ENCODE data around the gene ITGB1. TPM values are rescaled to one million over a fixed set of nuclear protein-coding genes. Genes with fewer than 3 reads are reported as not detected.

Gene ITGB1
- total RNA-seq, 1 experiment from 2014 or later: 282 TPM

- peaks cover 6% of the 10 kb centered on the region for H3K4me1 ChIP-seq (ENCODE audit: insufficient read depth, low read length, poor library complexity, severe bottlenecking)
- intact Hi-C loops (cut with micrococcal nuclease; ENCODE audit: unreplicated experiment): no loop called here
- POLR2A ChIA-PET (ENCODE audit: low non-redundant PET): no interaction called here
- H3K36me3 ChIP-seq (ENCODE audit: insufficient read depth, low read length, poor library complexity, severe bottlenecking): no peaks in the 10 kb centered on the region
- no peaks in the 10 kb centered on the region for H3K27me3 ChIP-seq (replicated peaks; ENCODE audit: insufficient read depth, low read depth, low read length, poor library complexity)
- BruUV-seq (replicated peaks): no TSS peak
- H3K4me3 ChIP-seq (ENCODE audit: low read depth, low read length, poor library complexity, severe bottlenecking): no peak overlapping the region
- H3K27ac ChIP-seq (ENCODE audit: low read depth, low read length, poor library complexity, severe bottlenecking): no peak overlapping the region
- CTCF ChIA-PET: no interaction called here
- peaks cover 3% of the 10 kb centered on the region for H3K9me3 ChIP-seq (ENCODE audit: low read depth, low read length, poor library complexity, severe bottlenecking)
- no peak for DNase-seq (ENCODE audit: low spot score)
- no peak for TF ChIP-seq EZH2 (IDR thresholded peaks at IDR 0.05; ENCODE audit: borderline replicate concordance, low read depth, low read length, poor library complexity, severe bottlenecking)
- TF ChIP-seq CTCF (conservative IDR thresholded peaks at IDR 0.05; ENCODE audit: low read depth, low read length): no peak
Observed at GRCh38 chr10:32990811-32991210, 32.8 kb upstream of the ITGB1 start.

GRCh38 chr10:32988604-32989003 lies 30.6 kb upstream of the ITGB1 start:
- ChIA-PET CTCF (interaction anchor here (0.6 kb wide), 1 partner anchor 15 kb away, joined by 3 read pairs; no protein-coding TSS in a partner anchor), POLR2A (ENCODE audit: low non-redundant PET) (no interaction called here)
- no peak for DNase-seq (ENCODE audit: low spot score)
- H3K9me3 ChIP-seq (ENCODE audit: low read depth, low read length, poor library complexity, severe bottlenecking): peaks cover 3% of the 10 kb centered on the region
- no peak for TF ChIP-seq EZH2 (IDR thresholded peaks at IDR 0.05; ENCODE audit: borderline replicate concordance, low read depth, low read length, poor library complexity, severe bottlenecking)
- TF ChIP-seq CTCF (conservative IDR thresholded peaks at IDR 0.05; ENCODE audit: low read depth, low read length): no peak
- H3K27me3 ChIP-seq (replicated peaks; ENCODE audit: insufficient read depth, low read depth, low read length, poor library complexity): no peaks in the 10 kb centered on the region
- no peaks in the 10 kb centered on the region for H3K36me3 ChIP-seq (ENCODE audit: insufficient read depth, low read length, poor library complexity, severe bottlenecking)
- intact Hi-C loops (cut with micrococcal nuclease; ENCODE audit: unreplicated experiment): no loop called here
- BruUV-seq (replicated peaks): no TSS peak
- H3K27ac ChIP-seq (ENCODE audit: low read depth, low read length, poor library complexity, severe bottlenecking): no peak overlapping the region
- H3K4me3 ChIP-seq (ENCODE audit: low read depth, low read length, poor library complexity, severe bottlenecking): no peak overlapping the region
- H3K4me1 ChIP-seq (ENCODE audit: insufficient read depth, low read length, poor library complexity, severe bottlenecking): peaks cover 9% of the 10 kb centered on the region

- peaks cover 3% of the 10 kb centered on the region for H3K9me3 ChIP-seq (ENCODE audit: low read depth, low read length, poor library complexity, severe bottlenecking)
- POLR2A ChIA-PET (ENCODE audit: low non-redundant PET): no interaction called here
- H3K27ac ChIP-seq (ENCODE audit: low read depth, low read length, poor library complexity, severe bottlenecking): no peak overlapping the region
- no TSS peak for BruUV-seq (replicated peaks)
- H3K36me3 ChIP-seq (ENCODE audit: insufficient read depth, low read length, poor library complexity, severe bottlenecking): no peaks in the 10 kb centered on the region
- intact Hi-C loops (cut with micrococcal nuclease; ENCODE audit: unreplicated experiment): no loop called here
- no peaks in the 10 kb centered on the region for H3K27me3 ChIP-seq (replicated peaks; ENCODE audit: insufficient read depth, low read depth, low read length, poor library complexity)
- CTCF ChIA-PET: no interaction called here
- DNase-seq (ENCODE audit: low spot score): no peak
- TF ChIP-seq EZH2 (IDR thresholded peaks at IDR 0.05; ENCODE audit: borderline replicate concordance, low read depth, low read length, poor library complexity, severe bottlenecking) (no peak), CTCF (conservative IDR thresholded peaks at IDR 0.05; ENCODE audit: low read depth, low read length) (no peak)
- H3K4me1 ChIP-seq (ENCODE audit: insufficient read depth, low read length, poor library complexity, severe bottlenecking): peaks cover 9% of the 10 kb centered on the region
- no peak overlapping the region for H3K4me3 ChIP-seq (ENCODE audit: low read depth, low read length, poor library complexity, severe bottlenecking)
Observed at GRCh38 chr10:32987172-32987571, 29.1 kb upstream of the ITGB1 start.

Measured in A673 (cell line).